ENCODE results near the gene CCND1.
"Not testable (repeated sequence)": the region's sequence is repeated elsewhere in the genome, so short reads cannot be mapped to it uniquely, and the experiment has no call there.

CCND1 gene

GRCh38 chr11:69617682-69618081 lies 23.3 kb upstream of the CCND1 start:
- DNase-seq (ENCODE audit: low read depth), result no peak

GRCh38 chr11:69618237-69618636 lies 22.7 kb upstream of the CCND1 start:
- no peak for DNase-seq (ENCODE audit: low read depth)

- no peak for DNase-seq (ENCODE audit: low read depth)
Measured at GRCh38 chr11:69620683-69621290, 20.2 kb upstream of the CCND1 start.

DNA sequence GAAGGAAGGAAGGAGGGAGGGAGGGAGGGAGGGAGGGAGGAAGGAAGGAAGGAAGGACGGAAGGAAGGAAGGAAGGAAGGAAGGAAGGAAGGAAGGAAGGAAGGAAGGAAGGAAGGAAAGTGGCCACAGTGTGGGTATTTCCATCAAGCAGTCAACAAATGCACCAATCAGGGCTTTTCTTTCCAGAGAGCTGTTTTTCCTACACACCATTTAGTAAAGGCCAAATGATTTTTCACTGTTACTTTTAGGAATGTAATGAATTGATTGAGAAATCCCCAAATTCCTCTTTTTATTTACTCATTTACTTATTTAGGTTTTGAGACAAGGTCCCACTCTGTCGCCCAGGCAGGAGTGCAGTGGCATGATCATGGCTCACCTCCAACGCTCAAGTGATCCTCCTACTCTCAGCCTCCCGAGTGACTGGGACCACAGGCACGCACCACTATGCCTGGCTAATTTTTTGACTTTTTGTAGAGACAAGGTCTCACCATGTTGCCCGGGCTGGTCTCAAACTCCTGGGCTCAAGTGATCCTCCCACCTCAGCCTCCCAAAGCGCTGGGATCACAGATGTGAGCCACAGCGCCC lies 18.8 kb upstream of the CCND1 start:
- DNase-seq (ENCODE audit: low read depth), result not testable (repeated sequence)

- DNase-seq (ENCODE audit: low read depth), result no peak
Measured at GRCh38 chr11:69624293-69624692, 16.7 kb upstream of the CCND1 start.

- no peak for DNase-seq (ENCODE audit: low read depth)
Measured at GRCh38 chr11:69625476-69625875, 15.5 kb upstream of the CCND1 start.

- DNase-seq (ENCODE audit: low read depth), result no peak
Measured at GRCh38 chr11:69627551-69627950, 13.4 kb upstream of the CCND1 start.

DNA sequence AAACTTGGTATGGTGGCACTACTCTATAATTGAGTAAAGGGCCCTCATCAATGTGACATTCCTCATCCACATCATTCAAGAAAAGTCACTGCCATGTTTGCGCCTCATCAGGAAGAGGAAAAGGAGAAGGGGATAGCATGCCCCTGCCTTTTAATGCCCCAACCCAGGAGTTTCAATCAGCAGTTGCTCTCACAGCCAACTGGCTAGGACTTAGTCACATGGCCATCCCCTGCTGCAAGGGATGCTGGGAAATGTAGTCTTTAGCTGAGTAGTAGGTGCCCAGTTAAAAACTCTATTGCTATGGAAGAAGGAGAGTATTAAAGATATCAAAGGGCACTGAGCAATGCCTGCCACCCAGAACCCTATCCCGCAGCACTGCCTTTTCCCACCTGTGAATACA lies 10.9 kb upstream of the CCND1 start:
- DNase-seq (ENCODE audit: low read depth), result no peak

GRCh38 chr11:69630424-69630823 lies 10.5 kb upstream of the CCND1 start:
- no peak for DNase-seq (ENCODE audit: low read depth)

- no peak for DNase-seq (ENCODE audit: low read depth)
Measured at GRCh38 chr11:69632900-69633299, 8.1 kb upstream of the CCND1 start.

DNA sequence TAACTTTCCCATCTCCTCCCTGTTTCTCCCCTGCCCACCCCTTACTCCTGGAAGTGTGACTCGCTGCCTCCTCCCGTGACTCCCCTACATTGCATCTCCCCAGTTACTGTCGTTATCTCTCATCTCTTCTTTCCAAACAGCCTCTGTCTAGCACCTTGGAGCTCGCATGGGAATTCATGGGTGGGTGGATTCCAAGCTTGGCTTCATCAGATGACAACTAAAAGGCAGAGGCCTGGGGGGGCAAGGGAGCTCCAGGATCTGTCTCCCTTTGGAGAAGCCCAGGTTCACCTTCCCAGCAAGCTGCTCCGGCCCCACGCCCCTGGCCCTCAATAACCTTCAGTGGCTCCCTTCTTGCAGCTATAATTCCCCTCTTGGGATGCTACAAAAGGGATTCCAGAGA lies 6.9 kb upstream of the CCND1 start:
- no peak for DNase-seq (ENCODE audit: low read depth)

DNA sequence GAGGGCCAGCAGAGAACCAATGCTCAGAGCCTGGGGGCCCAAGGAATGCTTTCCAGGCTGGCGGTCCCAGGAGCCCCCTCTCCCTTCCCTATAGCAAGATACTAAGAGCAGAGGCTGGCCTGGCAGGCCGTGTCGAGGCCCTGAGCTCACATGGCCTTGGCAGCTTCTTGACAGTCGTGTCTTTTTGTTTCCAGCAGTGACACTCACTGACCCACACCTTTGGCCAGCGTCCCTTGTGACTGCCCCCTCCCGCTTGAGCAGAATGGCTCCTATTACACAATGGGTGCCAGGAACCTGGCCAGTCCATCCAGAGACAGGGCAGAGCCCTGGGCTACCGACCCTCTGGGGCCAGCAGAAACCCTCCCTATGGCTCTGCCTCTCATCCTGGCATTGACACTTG lies 6.4 kb upstream of the CCND1 start:
- no peak for DNase-seq (ENCODE audit: low read depth)

GRCh38 chr11:69635195-69635594 lies 5.8 kb upstream of the CCND1 start:
- DNase-seq (ENCODE audit: low read depth), result no peak

DNA sequence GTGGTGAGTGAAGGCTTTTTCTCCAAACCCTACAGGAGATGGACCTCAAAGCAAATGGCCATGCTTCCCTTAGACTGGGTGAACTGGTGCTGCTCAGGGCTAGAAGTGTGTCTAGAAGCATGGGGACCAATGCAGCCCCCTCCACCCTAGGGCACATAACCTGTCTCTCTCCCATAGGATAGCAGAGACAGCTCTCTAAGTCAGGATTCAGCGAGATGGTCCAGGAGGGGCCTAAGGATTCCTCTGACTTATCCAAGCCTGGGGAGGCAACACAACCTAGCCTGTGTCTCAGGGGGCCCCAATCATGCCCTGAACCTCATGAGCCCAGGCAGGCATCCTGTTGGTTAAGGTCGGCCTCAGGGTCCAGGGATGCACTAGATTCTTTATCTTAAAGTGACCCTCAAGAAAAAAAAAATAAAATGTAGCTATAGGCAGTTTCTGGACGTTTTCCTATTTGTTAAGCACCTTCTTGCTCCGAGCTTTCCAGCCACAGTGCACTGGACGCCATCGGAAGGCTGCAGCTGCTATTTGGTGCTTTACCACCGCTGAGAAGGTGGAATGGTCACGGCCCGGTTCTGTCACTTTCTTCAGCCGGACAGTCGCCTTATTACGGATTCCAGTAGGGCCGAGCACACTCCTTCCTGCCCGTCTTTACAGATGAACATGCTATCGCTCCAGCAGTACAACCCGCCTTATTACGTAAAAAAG lies 5.0 kb upstream of the CCND1 start:
- no peak for DNase-seq (ENCODE audit: low read depth)

DNA sequence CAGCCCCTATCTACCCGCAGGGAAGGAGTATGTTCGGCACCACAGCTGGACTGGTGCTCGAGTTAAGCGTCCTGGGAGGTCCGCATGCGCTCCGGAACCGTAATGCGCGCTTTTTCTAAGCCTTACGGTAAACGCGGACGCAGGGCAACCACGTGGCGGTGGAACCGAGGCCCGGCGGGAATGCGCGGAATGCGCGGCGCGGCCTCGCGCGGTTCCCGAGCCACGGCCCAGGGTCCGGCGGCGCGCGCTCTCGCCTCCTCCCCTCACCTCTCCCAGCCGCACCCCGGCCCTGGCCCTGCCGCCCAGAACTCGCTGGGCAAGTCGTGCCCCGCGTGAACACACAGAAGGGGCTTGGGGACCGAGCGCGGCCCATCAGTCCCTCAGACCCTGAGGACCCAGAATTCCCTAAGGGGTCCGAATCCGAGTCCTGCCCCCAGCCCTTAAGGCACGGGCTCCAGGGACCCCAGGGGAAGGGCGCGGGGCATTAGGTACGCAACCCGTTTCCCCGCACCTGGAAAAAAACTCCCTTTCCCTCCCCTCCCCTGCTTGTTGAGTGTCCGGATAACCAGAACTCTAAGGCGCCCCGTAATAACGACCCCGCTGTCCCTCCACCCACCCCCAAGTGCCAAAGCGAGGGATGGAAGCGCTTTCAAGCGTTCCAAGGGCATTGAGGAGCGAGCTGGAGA lies 4.3 kb upstream of the CCND1 start:
- no peak for DNase-seq (ENCODE audit: low read depth)

GRCh38 chr11:69637198-69637940 lies 3.6 kb upstream of the CCND1 start:
- DNase-seq (ENCODE audit: low read depth), result no peak

DNA sequence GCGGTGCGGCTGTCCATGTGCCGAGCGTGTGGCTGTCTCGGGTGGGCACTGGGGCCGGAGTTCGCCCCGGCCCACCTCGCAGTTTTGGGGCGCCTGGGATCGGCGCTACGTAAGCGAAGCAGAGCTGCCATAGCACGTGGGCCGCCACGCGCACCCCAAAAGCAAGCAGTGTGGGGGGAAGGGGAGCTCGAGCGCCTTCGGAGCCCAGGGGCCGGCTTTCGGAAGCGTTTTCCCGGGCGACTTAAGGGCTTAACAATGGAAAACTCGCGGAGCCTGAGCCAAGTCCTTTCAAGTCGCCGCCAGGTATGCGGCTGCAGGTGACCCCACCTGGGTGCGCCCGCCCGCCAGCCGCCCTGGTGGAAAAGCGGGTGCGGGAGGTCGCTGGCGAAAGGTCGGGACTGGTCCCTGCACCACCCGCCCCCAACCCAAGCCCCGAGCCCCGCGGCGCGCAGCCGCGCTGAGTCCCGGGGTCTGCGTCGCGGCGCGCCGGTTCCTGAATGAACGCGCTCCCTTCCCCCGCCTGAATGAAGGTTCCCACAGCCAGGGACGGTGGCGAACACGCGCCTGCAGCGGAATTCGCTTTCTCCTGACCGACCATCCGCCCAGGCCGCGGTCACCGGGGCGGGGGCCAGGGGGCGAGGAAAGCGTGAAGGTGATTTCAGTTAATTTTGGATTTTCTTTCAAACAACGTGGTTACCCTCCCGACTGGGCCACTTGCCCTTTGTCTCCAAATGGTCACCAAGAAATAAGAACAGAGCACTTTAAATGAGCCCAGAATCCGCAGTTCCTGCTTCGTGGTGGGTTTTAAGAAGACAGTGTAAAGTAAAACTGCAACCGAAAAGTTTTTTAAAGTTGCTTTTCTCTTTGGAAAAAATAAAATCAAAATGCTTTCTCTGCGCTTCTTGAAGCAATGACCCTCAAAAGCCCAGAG lies 2.8 kb upstream of the CCND1 start:
- no peak for DNase-seq (ENCODE audit: low read depth)

DNA sequence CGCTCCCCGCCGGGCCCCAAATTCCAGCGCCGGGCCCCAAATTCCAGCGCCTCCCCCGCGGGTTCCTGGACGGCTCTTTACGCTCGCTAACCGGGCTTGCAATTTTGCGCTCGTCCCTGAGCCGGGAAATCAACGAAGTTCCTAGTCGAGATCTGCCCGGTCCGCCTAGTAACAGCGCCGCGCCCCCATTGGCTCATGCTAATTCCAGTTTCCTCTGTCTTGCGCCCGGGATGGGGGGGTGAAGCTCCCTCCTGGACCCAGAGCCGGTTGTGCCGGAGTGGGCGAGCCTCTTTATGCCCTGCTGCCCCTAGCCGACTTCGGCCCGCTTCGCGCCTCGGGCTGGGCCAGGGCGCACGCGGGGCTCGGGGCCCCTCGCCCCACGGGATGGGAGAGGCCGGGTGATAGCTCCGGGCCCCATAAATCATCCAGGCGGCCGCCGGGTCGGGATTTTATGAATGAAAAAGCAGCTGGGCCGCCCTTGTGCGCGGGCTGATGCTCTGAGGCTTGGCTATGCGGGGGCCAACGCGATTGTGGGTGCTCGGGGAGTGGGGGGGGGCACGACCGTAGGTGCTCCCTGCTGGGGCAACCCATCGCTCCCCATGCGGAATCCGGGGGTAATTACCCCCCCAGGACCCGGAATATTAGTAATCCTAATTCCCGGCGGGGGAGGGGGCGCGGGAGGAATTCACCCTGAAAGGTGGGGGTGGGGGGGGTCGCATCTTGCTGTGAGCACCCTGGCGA lies 1.8 kb upstream of the CCND1 start:
- DNase-seq (ENCODE audit: low read depth), result no peak

DNA sequence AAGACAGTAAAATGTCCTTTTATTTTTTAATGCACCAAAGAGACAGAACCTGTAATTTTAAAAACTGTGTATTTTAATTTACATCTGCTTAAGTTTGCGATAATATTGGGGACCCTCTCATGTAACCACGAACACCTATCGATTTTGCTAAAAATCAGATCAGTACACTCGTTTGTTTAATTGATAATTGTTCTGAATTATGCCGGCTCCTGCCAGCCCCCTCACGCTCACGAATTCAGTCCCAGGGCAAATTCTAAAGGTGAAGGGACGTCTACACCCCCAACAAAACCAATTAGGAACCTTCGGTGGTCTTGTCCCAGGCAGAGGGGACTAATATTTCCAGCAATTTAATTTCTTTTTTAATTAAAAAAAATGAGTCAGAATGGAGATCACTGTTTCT lies 1.1 kb upstream of the CCND1 start:
- DNase-seq (ENCODE audit: low read depth), result no peak

GRCh38 chr11:69640260-69640994 lies 529 bp upstream of the CCND1 start:
- DNase-seq (ENCODE audit: low read depth), result no peak
